ENCODE results near the gene RORC. TPM values are rescaled to one million over a fixed set of nuclear protein-coding genes. Genes with fewer than 3 reads are reported as not detected.
"Not testable (repeated sequence)": the region's sequence is repeated elsewhere in the genome, so short reads cannot be mapped to it uniquely, and the experiment has no call there.

Gene RORC
- polyA plus RNA-seq (2012; ENCODE audit: missing spikeins): not detected

GRCh38 chr1:151831605-151832004 is at the start of gene RORC:
Gene RORC, minus strand, starts transcription at chr1:151831802. Its CDS starts 38 bp downstream, at chr1:151831764.
- DNase-seq (ENCODE audit: insufficient read length) (no peak), FAIRE-seq (no peak)
- no peak for TF ChIP-seq POLR2AphosphoS5 (IDR thresholded peaks at IDR 0.05; ENCODE audit: low read depth, low read length)
- TF ChIP-seq POLR2A (IDR thresholded peaks at IDR 0.05; ENCODE audit: low read depth, low read length): no peak
- TF ChIP-seq TAF1 (IDR thresholded peaks at IDR 0.05; ENCODE audit: borderline replicate concordance, low read depth, low read length): no peak

- DNase-seq (ENCODE audit: insufficient read length) (no peak), FAIRE-seq (no peak)
- TF ChIP-seq POLR2A (IDR thresholded peaks at IDR 0.05; ENCODE audit: low read depth, low read length) (no peak), TAF1 (IDR thresholded peaks at IDR 0.05; ENCODE audit: borderline replicate concordance, low read depth, low read length) (no peak), POLR2AphosphoS5 (IDR thresholded peaks at IDR 0.05; ENCODE audit: low read depth, low read length) (no peak)
These were observed 44.0 kb upstream of the RORC start for GRCh38 chr1:151875419-151876097.

DNA sequence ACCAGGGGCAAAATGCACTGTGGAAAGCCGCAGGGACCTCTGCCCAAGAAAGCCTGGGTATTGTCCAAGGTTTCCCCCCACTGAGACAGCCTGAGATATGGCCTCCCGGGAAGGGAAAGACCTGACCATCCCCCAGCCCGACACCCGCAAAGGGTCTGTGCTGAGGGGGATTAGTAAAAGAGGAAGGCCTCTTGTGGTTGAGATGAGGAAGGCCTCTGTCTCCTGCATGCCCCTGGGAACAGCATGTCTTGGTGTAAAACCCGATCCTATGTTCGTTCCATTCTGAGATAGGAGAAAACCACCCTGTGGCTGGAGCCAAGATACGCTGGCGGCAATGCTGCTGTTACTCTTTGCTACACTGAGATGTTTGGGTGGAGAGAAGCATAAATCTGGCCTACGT is 41.2 kb upstream of the RORC start:
- not testable (repeated sequence) for FAIRE-seq; DNase-seq (ENCODE audit: insufficient read length)

GRCh38 chr1:151871284-151872030 is 39.9 kb upstream of the RORC start:
- no peak for TF ChIP-seq POLR2A (IDR thresholded peaks at IDR 0.05; ENCODE audit: low read depth, low read length)
- TF ChIP-seq TAF1 (IDR thresholded peaks at IDR 0.05; ENCODE audit: borderline replicate concordance, low read depth, low read length): no peak
- no peak for TF ChIP-seq POLR2AphosphoS5 (IDR thresholded peaks at IDR 0.05; ENCODE audit: low read depth, low read length)
- DNase-seq (ENCODE audit: insufficient read length) (no peak), FAIRE-seq (no peak)

DNA sequence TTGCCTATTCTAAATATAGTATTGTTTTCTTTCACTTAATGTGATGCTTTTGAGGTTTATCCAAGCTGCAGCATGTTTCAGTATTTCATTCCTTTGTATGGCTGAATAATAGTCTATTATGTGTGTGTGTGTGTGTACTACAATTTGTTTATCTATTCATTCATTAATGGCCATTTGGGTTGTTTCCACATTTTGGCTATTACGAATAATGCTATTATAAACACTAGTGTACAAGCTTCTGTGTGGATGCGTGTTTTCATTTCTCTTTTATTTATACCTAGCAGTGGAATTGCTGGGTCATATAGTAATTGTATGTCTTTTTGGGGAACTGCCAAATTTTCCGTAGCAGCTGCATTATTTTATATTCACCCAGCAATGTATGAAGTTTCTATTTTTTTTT is 36.9 kb upstream of the RORC start:
- no peak for TF ChIP-seq POLR2A (IDR thresholded peaks at IDR 0.05; ENCODE audit: low read depth, low read length)
- TF ChIP-seq POLR2AphosphoS5 (IDR thresholded peaks at IDR 0.05; ENCODE audit: low read depth, low read length): no peak
- no peak for TF ChIP-seq TAF1 (IDR thresholded peaks at IDR 0.05; ENCODE audit: borderline replicate concordance, low read depth, low read length)
- DNase-seq (ENCODE audit: insufficient read length): no peak
- no peak for FAIRE-seq

DNA sequence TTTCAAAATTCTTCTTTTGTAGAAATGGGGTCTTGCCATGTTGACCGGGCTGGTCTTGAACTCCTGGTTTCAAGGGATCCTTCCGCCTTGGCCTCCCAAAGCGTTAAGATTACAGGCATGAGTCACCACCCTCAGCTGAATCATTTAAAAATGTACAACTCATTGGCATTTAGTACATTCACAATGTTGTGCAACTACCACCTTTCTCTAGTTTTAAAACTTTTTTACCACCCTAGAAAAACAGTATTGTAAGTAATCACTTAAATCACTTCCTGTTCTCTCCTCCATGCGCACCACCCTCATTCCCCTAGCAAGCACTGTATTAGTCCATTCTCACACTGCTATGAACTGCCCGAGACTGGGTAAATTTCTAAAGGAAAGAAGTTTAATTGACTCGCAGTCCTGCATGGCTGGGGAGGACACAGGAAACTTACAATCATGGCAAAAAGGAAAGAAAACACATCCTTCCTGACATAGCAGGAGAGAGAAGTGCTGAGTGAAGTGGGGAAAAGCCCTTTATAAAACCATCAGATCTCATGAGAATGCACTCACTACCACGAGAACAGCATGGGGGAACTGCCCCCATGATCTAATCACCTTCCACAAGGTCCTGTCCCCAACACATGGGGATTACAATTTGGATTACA is 36.3 kb upstream of the RORC start:
- no peak for FAIRE-seq
- TF ChIP-seq POLR2AphosphoS5 (IDR thresholded peaks at IDR 0.05; ENCODE audit: low read depth, low read length): no peak
- TF ChIP-seq TAF1 (IDR thresholded peaks at IDR 0.05; ENCODE audit: borderline replicate concordance, low read depth, low read length): no peak
- TF ChIP-seq POLR2A (IDR thresholded peaks at IDR 0.05; ENCODE audit: low read depth, low read length): no peak
- DNase-seq (ENCODE audit: insufficient read length): no peak

- FAIRE-seq: no peak
- no peak for TF ChIP-seq POLR2A (IDR thresholded peaks at IDR 0.05; ENCODE audit: low read depth, low read length)
- TF ChIP-seq TAF1 (IDR thresholded peaks at IDR 0.05; ENCODE audit: borderline replicate concordance, low read depth, low read length): no peak
- no peak for DNase-seq (ENCODE audit: insufficient read length)
These were observed 35.7 kb upstream of the RORC start for GRCh38 chr1:151867321-151867720.

DNA sequence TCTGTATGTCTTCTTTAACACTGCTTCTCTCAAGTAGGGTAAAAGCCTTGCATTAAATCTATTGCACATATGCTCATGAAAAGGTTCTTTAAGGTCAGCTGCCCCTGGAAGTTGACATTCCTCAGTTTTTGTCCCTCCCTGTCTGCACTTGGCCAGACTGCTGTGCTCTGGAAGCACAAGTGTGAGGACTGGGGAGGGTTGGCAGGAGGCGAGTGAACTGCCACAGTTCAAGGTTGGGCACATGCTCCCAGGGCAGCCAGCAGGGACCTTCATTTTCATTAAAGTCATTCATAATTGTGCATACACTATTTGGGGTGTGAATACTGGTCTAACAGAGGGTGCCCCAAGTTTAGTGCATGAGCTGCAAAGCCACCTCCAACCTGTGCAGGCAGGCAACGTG is 32.8 kb upstream of the RORC start:
- TF ChIP-seq POLR2A (IDR thresholded peaks at IDR 0.05; ENCODE audit: low read depth, low read length) (no peak), TAF1 (IDR thresholded peaks at IDR 0.05; ENCODE audit: borderline replicate concordance, low read depth, low read length) (no peak), POLR2AphosphoS5 (IDR thresholded peaks at IDR 0.05; ENCODE audit: low read depth, low read length) (no peak)
- DNase-seq (ENCODE audit: insufficient read length) (no peak), FAIRE-seq (no peak)

GRCh38 chr1:151862604-151863003 is 31.0 kb upstream of the RORC start:
- TF ChIP-seq POLR2A (IDR thresholded peaks at IDR 0.05; ENCODE audit: low read depth, low read length): no peak
- TF ChIP-seq POLR2AphosphoS5 (IDR thresholded peaks at IDR 0.05; ENCODE audit: low read depth, low read length): no peak
- TF ChIP-seq TAF1 (IDR thresholded peaks at IDR 0.05; ENCODE audit: borderline replicate concordance, low read depth, low read length): no peak
- DNase-seq (ENCODE audit: insufficient read length) (no peak), FAIRE-seq (no peak)

DNA sequence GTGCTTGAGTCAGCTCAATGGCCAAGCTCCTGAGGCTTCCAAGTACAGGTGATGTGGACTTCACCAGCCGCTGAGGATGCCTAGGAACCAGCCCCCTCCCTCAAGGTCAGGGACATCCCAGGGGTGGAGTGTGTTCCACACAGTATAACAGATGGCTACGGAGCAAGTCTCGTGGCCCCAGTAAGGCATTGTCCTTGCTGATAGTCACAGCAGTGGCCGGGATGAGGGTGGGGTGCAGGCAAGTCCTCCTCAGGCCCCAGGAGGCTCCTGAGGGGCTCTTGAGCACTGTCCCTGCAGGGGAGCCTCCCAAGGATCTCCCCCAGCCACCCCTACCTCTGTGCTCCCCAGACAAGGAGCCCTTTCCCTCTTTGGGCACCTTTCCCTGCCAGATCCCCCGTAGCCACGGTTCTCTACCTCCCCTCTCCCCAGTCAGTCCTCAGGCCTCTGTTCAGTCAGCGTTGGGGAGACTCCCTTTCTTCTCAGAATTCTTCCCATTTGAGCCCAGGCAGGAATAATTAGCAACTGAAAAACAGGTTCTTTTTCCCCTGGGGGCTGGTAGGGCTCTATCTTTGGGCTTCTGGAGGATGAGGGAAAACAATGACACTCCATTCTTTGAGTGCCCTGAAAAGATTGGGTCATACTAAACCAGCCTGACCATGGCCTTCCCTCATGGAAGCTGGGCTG is 29.0 kb upstream of the RORC start:
- no peak for TF ChIP-seq TAF1 (IDR thresholded peaks at IDR 0.05; ENCODE audit: borderline replicate concordance, low read depth, low read length)
- no peak for TF ChIP-seq POLR2AphosphoS5 (IDR thresholded peaks at IDR 0.05; ENCODE audit: low read depth, low read length)
- no peak for TF ChIP-seq POLR2A (IDR thresholded peaks at IDR 0.05; ENCODE audit: low read depth, low read length)
- no peak for DNase-seq (ENCODE audit: insufficient read length)
- no peak for FAIRE-seq

- FAIRE-seq: no peak
- TF ChIP-seq POLR2A (IDR thresholded peaks at IDR 0.05; ENCODE audit: low read depth, low read length): no peak
- no peak for TF ChIP-seq POLR2AphosphoS5 (IDR thresholded peaks at IDR 0.05; ENCODE audit: low read depth, low read length)
- TF ChIP-seq TAF1 (IDR thresholded peaks at IDR 0.05; ENCODE audit: borderline replicate concordance, low read depth, low read length): no peak
- no peak for DNase-seq (ENCODE audit: insufficient read length)
These were observed 28.3 kb upstream of the RORC start for GRCh38 chr1:151859891-151860293.

Data from GM12892 (cell line).